Raji (cell line): ENCODE results near the gene FAM169A.

Source experiments
- POLR2A ChIP-seq: IDR thresholded peaks from 2 replicates; pipeline ENCODE4 v1.6.1; 2011; ENCODE audit warnings: low read depth, low read length, control low read depth; ENCODE audit not compliant: insufficient read depth

FAM169A gene

GRCh38 chr5:74829413-74829812 is 36.8 kb downstream of the FAM169A start:
- no peak for TF ChIP-seq POLR2A

GRCh38 chr5:74822288-74822687 is 43.9 kb downstream of the FAM169A start:
- TF ChIP-seq POLR2A: no peak

- no peak for TF ChIP-seq POLR2A
Measured at GRCh38 chr5:74816875-74817274, 49.3 kb downstream of the FAM169A start.

GRCh38 chr5:74810915-74811314 is 55.3 kb downstream of the FAM169A start:
- no peak for TF ChIP-seq POLR2A

GRCh38 chr5:74801941-74802340 is 64.2 kb downstream of the FAM169A start:
- TF ChIP-seq POLR2A: no peak

- no peak for TF ChIP-seq POLR2A
Measured at GRCh38 chr5:74801197-74801596, 65.0 kb downstream of the FAM169A start.

GRCh38 chr5:74798977-74799911 is 66.9 kb downstream of the FAM169A start:
- TF ChIP-seq POLR2A: no peak

- TF ChIP-seq POLR2A: no peak
Measured at GRCh38 chr5:74787424-74787823, 78.8 kb downstream of the FAM169A start.

- no peak for TF ChIP-seq POLR2A
Measured at GRCh38 chr5:74786851-74787250, 79.3 kb downstream of the FAM169A start.

GRCh38 chr5:74778609-74779008 is 87.6 kb downstream of the FAM169A start:
- no peak for TF ChIP-seq POLR2A

- no peak for TF ChIP-seq POLR2A
Measured at GRCh38 chr5:74772359-74772758, 93.8 kb downstream of the FAM169A start.

GRCh38 chr5:74767579-74767913 is 98.6 kb downstream of the FAM169A start:
- TF ChIP-seq POLR2A: no peak

- peak; percentile 75 for TF ChIP-seq POLR2A
Measured at GRCh38 chr5:74766849-74767578, 99.2 kb downstream of the FAM169A start, which contains the start of the genes GFM2 and NSA2. Gene GFM2 (minus strand): TSS chr5:74767117. CDS start chr5:74763742, 3,375 bp downstream. Gene NSA2 (plus strand): TSS chr5:74767249. CDS start chr5:74767361, 112 bp downstream.

GRCh38 chr5:74766418-74766848 is 99.8 kb downstream of the FAM169A start:
- TF ChIP-seq POLR2A: no peak

GRCh38 chr5:74765929-74766328 is 100.3 kb downstream of the FAM169A start:
- no peak for TF ChIP-seq POLR2A

- no peak for TF ChIP-seq POLR2A
Measured at GRCh38 chr5:74765201-74765600, 101.0 kb downstream of the FAM169A start.
